CD14-positive monocyte (primary cell): ENCODE measurements around the gene ARCN1. TPM values are rescaled to one million over a fixed set of nuclear protein-coding genes. Genes with fewer than 3 reads are reported as not detected.

ENCODE experiments used
- DNase-seq, 3 donors: peaks; one replicate each; pipeline ENCODE4 v3.0.0-alpha.2; 2011 to 2022
- H2AFZ ChIP-seq: 2 replicates; pipeline ENCODE4 v1.6.0; 2012; ENCODE audit warnings: mild to moderate bottlenecking, low read depth, low read length, inconsistent platforms; ENCODE audit not compliant: insufficient read depth, poor library complexity, severe bottlenecking
- H3K27ac ChIP-seq, 2 donors: 1 replicate in 1 of 2; 2 replicates in 1 of 2; pipeline ENCODE4 v1.5.1; 2012 to 2013; ENCODE audit warnings: low read length in 2 of 2, control low read depth in 1 of 2, inconsistent platforms in 1 of 2, low read depth in 1 of 2, mild to moderate bottlenecking in 1 of 2
- H3K27me3 ChIP-seq, 2 donors: one replicate each; pipeline versions ENCODE4 v1.6.0 to v1.6.1; 2011 to 2013; ENCODE audit warnings: low read length in 2 of 2; ENCODE audit not compliant: control insufficient read depth in 2 of 2, insufficient read depth in 2 of 2
- H3K36me3 ChIP-seq, 2 donors: replicated peaks in 1 of 2; 1 replicate in 1 of 2; 2 replicates in 1 of 2; pipeline versions ENCODE4 v1.5.1 to v1.6.1; 2012 to 2013; ENCODE audit warnings: low read length in 2 of 2, control low read depth in 1 of 2, inconsistent platforms in 1 of 2, mild to moderate bottlenecking in 1 of 2; ENCODE audit not compliant: insufficient read depth in 2 of 2, control insufficient read depth in 1 of 2
- H3K4me1 ChIP-seq, 2 donors: 1 replicate in 1 of 2; 2 replicates in 1 of 2; pipeline versions ENCODE4 v1.5.1 to v1.6.1; 2012 to 2013; ENCODE audit warnings: low read length in 2 of 2, control low read depth in 1 of 2, inconsistent platforms in 1 of 2, mild to moderate bottlenecking in 1 of 2, moderate library complexity in 1 of 2; ENCODE audit not compliant: insufficient read depth in 2 of 2, control insufficient read depth in 1 of 2
- H3K4me2 ChIP-seq: replicated peaks from 2 replicates; pipeline ENCODE3; 2012; ENCODE audit warnings: low read length, moderate library complexity, mild to moderate bottlenecking; ENCODE audit not compliant: poor library complexity, severe bottlenecking; ENCODE audit errors: extremely low read depth
- H3K4me3 ChIP-seq, 3 experiments: fragments of 200-600 bp in 1 of 3; sonication (generic) in 1 of 3; replicated peaks in 1 of 3; 1 replicate in 2 of 3; 2 replicates in 1 of 3; pipeline ENCODE4 v1.5.1; 2011 to 2013; ENCODE audit warnings: low read length in 3 of 3, mild to moderate bottlenecking in 3 of 3, control low read depth in 2 of 3, low read depth in 2 of 3, inconsistent platforms in 1 of 3, moderate library complexity in 1 of 3
- H3K79me2 ChIP-seq: 2 replicates; pipeline ENCODE4 v1.6.0; 2012; ENCODE audit warnings: mild to moderate bottlenecking, control low read depth, inconsistent platforms, low read length, moderate library complexity; ENCODE audit not compliant: insufficient read depth
- H3K9ac ChIP-seq: 2 replicates; pipeline ENCODE4 v1.6.0; 2017; ENCODE audit warnings: low read length, mild to moderate bottlenecking; ENCODE audit not compliant: insufficient read depth, poor library complexity, severe bottlenecking
- H3K9me3 ChIP-seq, 2 donors: replicated peaks in 1 of 2; 1 replicate in 1 of 2; 2 replicates in 1 of 2; pipeline versions ENCODE4 v1.5.1 to v1.6.1; 2012 to 2013; ENCODE audit warnings: low read length in 2 of 2, control low read depth in 1 of 2; ENCODE audit not compliant: control insufficient read depth in 1 of 2, insufficient read depth in 1 of 2
- H4K20me1 ChIP-seq: 2 replicates; pipeline ENCODE4 v1.6.0; 2012; ENCODE audit warnings: mild to moderate bottlenecking, low read length, control low read depth, moderate library complexity; ENCODE audit not compliant: insufficient read depth
- H3K27ac Mint-ChIP-seq, 7 donors: one replicate each; pipeline ENCODE4 v1.8.0; 2020; ENCODE audit warnings: mild to moderate bottlenecking in 7 of 7, mixed read lengths in 7 of 7, moderate library complexity in 6 of 7, inconsistent platforms in 2 of 7
- H3K27me3 Mint-ChIP-seq, 3 donors: one replicate each; pipeline ENCODE4 v1.8.0; 2021 to 2022; ENCODE audit warnings: low read depth in 3 of 3, mild to moderate bottlenecking in 3 of 3, mixed read lengths in 3 of 3, moderate library complexity in 3 of 3, inconsistent platforms in 1 of 3
- H3K36me3 Mint-ChIP-seq, 2 donors: one replicate each; pipeline ENCODE4 v1.8.0; 2020; ENCODE audit warnings: mixed read lengths in 2 of 2, inconsistent platforms in 1 of 2, mild to moderate bottlenecking in 1 of 2
- H3K4me1 Mint-ChIP-seq: one replicate; pipeline ENCODE4 v1.8.0; 2020; ENCODE audit warnings: mild to moderate bottlenecking, mixed read lengths
- H3K4me3 Mint-ChIP-seq, 2 donors: one replicate each; pipeline ENCODE4 v1.8.0; 2020; ENCODE audit warnings: mild to moderate bottlenecking in 2 of 2, mixed read lengths in 2 of 2, moderate library complexity in 1 of 2
- H3K9me3 Mint-ChIP-seq, 7 donors: one replicate each; pipeline ENCODE4 v1.8.0; 2020 to 2022; ENCODE audit warnings: mixed read lengths in 7 of 7, mild to moderate bottlenecking in 6 of 7, moderate library complexity in 6 of 7, inconsistent platforms in 2 of 7
- WGBS: methylation state at CpG from one replicate; pipeline ENCODE4 v1.1.5; 2013; ENCODE audit warnings: missing lambda C conversion rate; ENCODE audit not compliant: insufficient coverage; 5-methylcytosine and 5-hydroxymethylcytosine counted together
- intact Hi-C, 2 donors: fragments of 100-400 bp; cut with micrococcal nuclease; formaldehyde crosslinking; loops; one replicate each; pipeline versions ENCODE4 v1.15.0 to v1.15.1; 2023
- polyA plus RNA-seq, 3 donors: library from polyadenylated mRNA; depleted of rRNA in 1 of 3; unstranded in 2 of 3; stranded (reverse) in 1 of 3; fragments of 300-500 nt in 2 of 3; fragments of >200 nt in 1 of 3; fragmentation: Illumina TruSeq in 2 of 3; gene quantifications; 1 replicate in 2 of 3; 2 replicates in 1 of 3; pipeline ENCODE4 v1.2.3, GENCODE V29; 2012 to 2021
- TF ChIP-seq, protein P1 (sequence below): fragments of 200-600 bp; IDR thresholded peaks from one replicate; pipeline ENCODE4 v1.8.0; 2022; ENCODE audit warnings: antibody characterized with exemption, mild to moderate bottlenecking

ARCN1 gene
- polyA plus RNA-seq, 3 donors, result 36.1 to 101 (median 79.7) TPM

DNA sequence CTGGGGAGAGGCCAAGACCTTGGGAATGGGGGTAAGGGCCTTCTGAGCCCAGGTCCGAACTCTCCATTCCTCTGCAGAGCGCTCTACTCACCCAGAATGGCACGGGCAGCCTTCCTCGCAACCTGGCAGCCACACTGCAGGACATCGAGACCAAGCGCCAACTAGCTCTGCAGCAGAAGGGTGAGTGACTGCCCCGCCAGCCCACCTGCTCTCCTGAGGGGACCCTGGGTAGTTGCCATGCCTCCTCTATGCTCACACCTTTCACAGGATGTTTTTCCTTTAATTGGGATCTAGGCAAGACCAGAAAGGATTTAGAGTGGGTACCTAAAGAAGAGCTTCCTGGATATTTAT lies 71.8 kb downstream of the ARCN1 start:
- no peak for DNase-seq
- TF ChIP-seq, protein P1, sequence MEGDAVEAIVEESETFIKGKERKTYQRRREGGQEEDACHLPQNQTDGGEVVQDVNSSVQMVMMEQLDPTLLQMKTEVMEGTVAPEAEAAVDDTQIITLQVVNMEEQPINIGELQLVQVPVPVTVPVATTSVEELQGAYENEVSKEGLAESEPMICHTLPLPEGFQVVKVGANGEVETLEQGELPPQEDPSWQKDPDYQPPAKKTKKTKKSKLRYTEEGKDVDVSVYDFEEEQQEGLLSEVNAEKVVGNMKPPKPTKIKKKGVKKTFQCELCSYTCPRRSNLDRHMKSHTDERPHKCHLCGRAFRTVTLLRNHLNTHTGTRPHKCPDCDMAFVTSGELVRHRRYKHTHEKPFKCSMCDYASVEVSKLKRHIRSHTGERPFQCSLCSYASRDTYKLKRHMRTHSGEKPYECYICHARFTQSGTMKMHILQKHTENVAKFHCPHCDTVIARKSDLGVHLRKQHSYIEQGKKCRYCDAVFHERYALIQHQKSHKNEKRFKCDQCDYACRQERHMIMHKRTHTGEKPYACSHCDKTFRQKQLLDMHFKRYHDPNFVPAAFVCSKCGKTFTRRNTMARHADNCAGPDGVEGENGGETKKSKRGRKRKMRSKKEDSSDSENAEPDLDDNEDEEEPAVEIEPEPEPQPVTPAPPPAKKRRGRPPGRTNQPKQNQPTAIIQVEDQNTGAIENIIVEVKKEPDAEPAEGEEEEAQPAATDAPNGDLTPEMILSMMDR, result no peak
- Mint-ChIP-seq H3K27ac (no peak overlapping the region), H3K36me3 (no peaks in the 10 kb centered on the region), H3K9me3 (no peaks in the 10 kb centered on the region), H3K27me3 (peaks cover 0 to 6% (median 5%) of the 10 kb centered on the region in 3 donors), H3K4me3 (no peak overlapping the region), H3K4me1 (no peaks in the 10 kb centered on the region)
- no peaks in the 10 kb centered on the region for H3K36me3 ChIP-seq
- H3K27ac ChIP-seq, result no peak overlapping the region
- H3K4me3 ChIP-seq, result no peak overlapping the region
- intact Hi-C loops, result no loop called here
- no peaks in the 10 kb centered on the region for H3K4me1 ChIP-seq
- H3K79me2 ChIP-seq, result no peaks in the 10 kb centered on the region
- H4K20me1 ChIP-seq, result no peaks in the 10 kb centered on the region
- H3K9me3 ChIP-seq, result no peaks in the 10 kb centered on the region
- no peak overlapping the region for H3K9ac ChIP-seq
- WGBS, result 93% methylated on average over 5 of the region's 7 CpGs
- no peak overlapping the region for H2AFZ ChIP-seq
- H3K4me2 ChIP-seq, result no peak overlapping the region
- no peaks in the 10 kb centered on the region for H3K27me3 ChIP-seq

DNA sequence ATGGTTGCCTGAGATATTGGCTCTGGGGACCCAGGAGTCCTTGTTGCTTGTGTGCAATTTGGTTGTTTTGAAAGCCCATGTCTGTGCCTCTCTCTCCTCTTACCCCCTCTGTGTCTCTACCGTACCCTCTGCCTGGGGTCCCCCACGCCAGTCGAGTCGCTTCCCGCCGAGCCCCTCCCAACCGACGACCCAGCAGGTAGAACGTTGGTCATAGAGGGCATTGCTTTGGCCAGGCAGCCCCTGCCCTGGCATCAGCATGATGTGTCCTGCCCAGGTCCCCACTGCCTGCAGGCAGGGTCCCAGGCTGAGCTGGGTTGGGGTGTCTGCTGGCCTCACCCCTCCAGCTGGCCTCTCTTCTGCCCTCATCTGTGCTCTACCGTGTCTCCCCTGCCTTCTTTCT lies 72.3 kb downstream of the ARCN1 start:
- Histone ChIP-seq H3K4me1 (no peaks in the 10 kb centered on the region), H3K27ac (no peak overlapping the region), H3K9ac (no peak overlapping the region), H3K9me3 (no peaks in the 10 kb centered on the region), H3K79me2 (no peaks in the 10 kb centered on the region), H3K27me3 (no peaks in the 10 kb centered on the region), H4K20me1 (no peaks in the 10 kb centered on the region), H3K4me3 (no peak overlapping the region), H3K4me2 (no peak overlapping the region), H2AFZ (no peak overlapping the region), H3K36me3 (no peaks in the 10 kb centered on the region)
- H3K27me3 Mint-ChIP-seq, result peaks cover 0 to 6% (median 5%) of the 10 kb centered on the region in 3 donors
- H3K9me3 Mint-ChIP-seq, result no peaks in the 10 kb centered on the region
- intact Hi-C loops, result no loop called here
- H3K4me1 Mint-ChIP-seq, result no peaks in the 10 kb centered on the region
- H3K27ac Mint-ChIP-seq, result no peak overlapping the region
- WGBS, result 97% methylated on average over 9 of the region's 10 CpGs
- H3K4me3 Mint-ChIP-seq, result no peak overlapping the region
- H3K36me3 Mint-ChIP-seq, result no peaks in the 10 kb centered on the region
- DNase-seq, result no peak
- TF ChIP-seq, protein P1, result no peak
